Trophoblast cell (in vitro differentiated cells and primary cell): ENCODE measurements around the gene ROCK2.

Source experiments
- DNase-seq, 2 donors: peaks; one replicate each; pipeline ENCODE4 v3.0.0-alpha.2; 2016
- H2AFZ ChIP-seq: 2 replicates; pipeline ENCODE4 v1.6.1; 2013; ENCODE audit warnings: low read length, moderate library complexity, mild to moderate bottlenecking; ENCODE audit not compliant: insufficient read depth, poor library complexity
- H2AK5ac ChIP-seq: 2 replicates; pipeline ENCODE4 v1.6.1; 2013; ENCODE audit warnings: mild to moderate bottlenecking, low read length
- H2BK120ac ChIP-seq: 2 replicates; pipeline ENCODE4 v1.6.1; 2013; ENCODE audit warnings: low read length, mild to moderate bottlenecking, moderate library complexity; ENCODE audit not compliant: insufficient read depth, poor library complexity
- H2BK12ac ChIP-seq: 2 replicates; pipeline ENCODE4 v1.6.1; 2013; ENCODE audit warnings: mild to moderate bottlenecking, low read length, moderate library complexity
- H2BK5ac ChIP-seq: 2 replicates; pipeline ENCODE4 v1.6.1; 2013; ENCODE audit warnings: low read length, low read depth, moderate library complexity, mild to moderate bottlenecking; ENCODE audit not compliant: poor library complexity
- H3K14ac ChIP-seq: 2 replicates; pipeline ENCODE4 v1.6.1; 2013; ENCODE audit warnings: mild to moderate bottlenecking, low read length
- H3K18ac ChIP-seq: 2 replicates; pipeline ENCODE4 v1.6.1; 2013; ENCODE audit warnings: mild to moderate bottlenecking, low read length
- H3K23ac ChIP-seq: 2 replicates; pipeline ENCODE4 v1.6.1; 2013; ENCODE audit warnings: low read length
- H3K27ac ChIP-seq: 2 replicates; pipeline ENCODE4 v1.5.1; 2013; ENCODE audit warnings: low read depth, mild to moderate bottlenecking, inconsistent platforms, low read length, moderate library complexity
- H3K27me3 ChIP-seq: 2 replicates; pipeline ENCODE4 v1.6.1; 2013; ENCODE audit warnings: inconsistent platforms, mild to moderate bottlenecking, low read length, moderate library complexity; ENCODE audit not compliant: insufficient read depth
- H3K36me3 ChIP-seq, 2 experiments: 1 replicate in 1 of 2; 2 replicates in 1 of 2; pipeline ENCODE4 v1.6.1; 2013; ENCODE audit warnings: low read length in 2 of 2, mild to moderate bottlenecking in 2 of 2, moderate library complexity in 1 of 2; ENCODE audit not compliant: insufficient read depth in 2 of 2, control insufficient read depth in 1 of 2
- H3K4ac ChIP-seq: 2 replicates; pipeline ENCODE4 v1.6.1; 2013; ENCODE audit warnings: low read depth, mild to moderate bottlenecking, low read length, moderate library complexity
- H3K4me1 ChIP-seq, 2 experiments: 1 replicate in 1 of 2; 2 replicates in 1 of 2; pipeline ENCODE4 v1.6.1; 2013; ENCODE audit warnings: low read length in 2 of 2, mild to moderate bottlenecking in 2 of 2, moderate library complexity in 1 of 2; ENCODE audit not compliant: insufficient read depth in 2 of 2, control insufficient read depth in 1 of 2
- H3K4me2 ChIP-seq: 2 replicates; pipeline ENCODE4 v1.6.1; 2013; ENCODE audit warnings: inconsistent platforms, mild to moderate bottlenecking, low read length, moderate library complexity
- H3K4me3 ChIP-seq: 2 replicates; pipeline ENCODE4 v1.5.1; 2013; ENCODE audit warnings: mild to moderate bottlenecking, low read depth, low read length, inconsistent platforms
- H3K79me1 ChIP-seq: one replicate; pipeline ENCODE4 v1.6.1; 2013; ENCODE audit warnings: low read length
- H3K79me2 ChIP-seq: 2 replicates; pipeline ENCODE4 v1.6.1; 2013; ENCODE audit warnings: low read length, mild to moderate bottlenecking; ENCODE audit not compliant: control insufficient read depth, insufficient read depth, poor library complexity
- H3K9ac ChIP-seq: 2 replicates; pipeline ENCODE4 v1.6.1; 2013; ENCODE audit warnings: mild to moderate bottlenecking, low read length
- H3K9me3 ChIP-seq: 2 replicates; pipeline ENCODE4 v1.6.1; 2013; ENCODE audit warnings: low read depth, mild to moderate bottlenecking, control low read depth, inconsistent platforms, low read length; ENCODE audit not compliant: insufficient read depth
- H4K12ac ChIP-seq: 2 replicates; pipeline ENCODE4 v1.6.1; 2013; ENCODE audit warnings: low read depth, mild to moderate bottlenecking, low read length, moderate library complexity
- H4K8ac ChIP-seq: 2 replicates; pipeline ENCODE4 v1.6.1; 2013; ENCODE audit warnings: low read depth, mild to moderate bottlenecking, low read length, moderate library complexity
- H4K91ac ChIP-seq: one replicate; pipeline ENCODE4 v1.6.1; 2013; ENCODE audit warnings: low read depth, mild to moderate bottlenecking, low read length, moderate library complexity
- WGBS: extraction: QIAGEN DNeasy Blood & Tissue Kit; methylation state at CpG from one replicate; pipeline ENCODE4 v1.1.7; 2013; ENCODE audit warnings: missing lambda C conversion rate; ENCODE audit not compliant: insufficient read length, insufficient coverage; ENCODE audit errors: extremely low coverage; 5-methylcytosine and 5-hydroxymethylcytosine counted together

Gene ROCK2

GRCh38 chr2:11213975-11214374 is 130.5 kb downstream of the ROCK2 start:
- Histone ChIP-seq H4K8ac (no peak overlapping the region), H3K23ac (no peak overlapping the region), H3K4me1 (peaks cover 0 to 3% of the 10 kb centered on the region in 2 experiments), H3K36me3 (peaks cover 11% of the 10 kb centered on the region in 2 experiments), H3K9ac (no peak overlapping the region), H2BK5ac (no peak overlapping the region), H3K9me3 (no peaks in the 10 kb centered on the region), H2BK12ac (no peak overlapping the region), H3K18ac (no peak overlapping the region), H4K91ac (no peak overlapping the region), H3K27ac (no peak overlapping the region), H2AK5ac (no peak overlapping the region), H3K79me2 (no peaks in the 10 kb centered on the region), H2BK120ac (no peak overlapping the region), H3K14ac (no peak overlapping the region), H3K4me3 (no peak overlapping the region), H3K4ac (no peak overlapping the region), H2AFZ (no peak overlapping the region), H3K4me2 (no peak overlapping the region), H3K27me3 (no peaks in the 10 kb centered on the region), H4K12ac (no peak overlapping the region), H3K79me1 (no peaks in the 10 kb centered on the region)
- no CpG with 5 or more reads among the region's 1 CpG for WGBS
- peak; percentile 43 to 76 for DNase-seq

- Histone ChIP-seq H3K27me3 (no peaks in the 10 kb centered on the region), H2BK12ac (no peak overlapping the region), H4K91ac (no peak overlapping the region), H3K79me1 (no peaks in the 10 kb centered on the region), H3K4ac (no peak overlapping the region), H3K23ac (no peak overlapping the region), H2AK5ac (no peak overlapping the region), H2BK5ac (no peak overlapping the region), H3K18ac (no peak overlapping the region), H2AFZ (no peak overlapping the region), H3K4me3 (no peak overlapping the region), H3K14ac (no peak overlapping the region), H3K4me1 (peaks cover 0 to 3% of the 10 kb centered on the region in 2 experiments), H3K27ac (no peak overlapping the region), H4K12ac (no peak overlapping the region), H4K8ac (no peak overlapping the region), H2BK120ac (no peak overlapping the region), H3K9ac (no peak overlapping the region), H3K4me2 (no peak overlapping the region), H3K9me3 (no peaks in the 10 kb centered on the region), H3K36me3 (peaks cover 11 to 12% of the 10 kb centered on the region in 2 experiments), H3K79me2 (no peaks in the 10 kb centered on the region)
- WGBS: no CpG with 5 or more reads among the region's 5 CpGs
- DNase-seq: peak; percentile 69 to 91
Measured at GRCh38 chr2:11213090-11213638, 131.3 kb downstream of the ROCK2 start.

- no peak overlapping the region for H3K27ac ChIP-seq
- no peak overlapping the region for H2BK5ac ChIP-seq
- H3K36me3 ChIP-seq: peaks cover 11 to 12% of the 10 kb centered on the region in 2 experiments
- H4K12ac ChIP-seq: no peak overlapping the region
- no peak overlapping the region for H3K18ac ChIP-seq
- H2AFZ ChIP-seq: no peak overlapping the region
- no peak overlapping the region for H2AK5ac ChIP-seq
- no peak overlapping the region for H4K8ac ChIP-seq
- H3K14ac ChIP-seq: no peak overlapping the region
- H3K4ac ChIP-seq: no peak overlapping the region
- H3K4me3 ChIP-seq: no peak overlapping the region
- no peaks in the 10 kb centered on the region for H3K79me1 ChIP-seq
- H4K91ac ChIP-seq: no peak overlapping the region
- no peak overlapping the region for H3K23ac ChIP-seq
- no peak overlapping the region for H2BK120ac ChIP-seq
- no peak overlapping the region for H3K9ac ChIP-seq
- H3K27me3 ChIP-seq: no peaks in the 10 kb centered on the region
- no peak overlapping the region for H2BK12ac ChIP-seq
- H3K4me2 ChIP-seq: no peak overlapping the region
- H3K9me3 ChIP-seq: no peaks in the 10 kb centered on the region
- peaks cover 0 to 3% of the 10 kb centered on the region in 2 experiments for H3K4me1 ChIP-seq
- H3K79me2 ChIP-seq: no peaks in the 10 kb centered on the region
- no peak for DNase-seq
Measured at GRCh38 chr2:11212645-11213044, 131.8 kb downstream of the ROCK2 start.

- no peak overlapping the region for H3K9ac ChIP-seq
- no peaks in the 10 kb centered on the region for H3K4me1 ChIP-seq
- no peak for DNase-seq
- H3K18ac ChIP-seq: no peak overlapping the region
- H3K23ac ChIP-seq: no peak overlapping the region
- no peak overlapping the region for H2BK120ac ChIP-seq
- H2BK12ac ChIP-seq: no peak overlapping the region
- H4K12ac ChIP-seq: no peak overlapping the region
- no peak overlapping the region for H3K4me2 ChIP-seq
- no peak overlapping the region for H2BK5ac ChIP-seq
- H3K4ac ChIP-seq: no peak overlapping the region
- H3K36me3 ChIP-seq: peaks cover 5 to 7% of the 10 kb centered on the region in 2 experiments
- no peaks in the 10 kb centered on the region for H3K79me1 ChIP-seq
- no peak overlapping the region for H2AFZ ChIP-seq
- H4K8ac ChIP-seq: no peak overlapping the region
- no peak overlapping the region for H3K14ac ChIP-seq
- no peak overlapping the region for H3K27ac ChIP-seq
- no peaks in the 10 kb centered on the region for H3K27me3 ChIP-seq
- H3K79me2 ChIP-seq: no peaks in the 10 kb centered on the region
- no peak overlapping the region for H4K91ac ChIP-seq
- no peak overlapping the region for H3K4me3 ChIP-seq
- no peak overlapping the region for H2AK5ac ChIP-seq
- H3K9me3 ChIP-seq: no peaks in the 10 kb centered on the region
Measured at GRCh38 chr2:11208083-11208482, 136.4 kb downstream of the ROCK2 start.
